Progenitor cell of endocrine pancreas (in vitro differentiated cells): ENCODE results near the gene PTPN20. TPM values are rescaled to one million over a fixed set of nuclear protein-coding genes. Genes with fewer than 3 reads are reported as not detected.
A peak's percentile ranks its signal among the peaks of the same experiment; 100 is the strongest.

ENCODE experiments used
- DNase-seq: peaks from one replicate; pipeline ENCODE4 v3.0.0; 2021; ENCODE audit warnings: low spot score; ENCODE audit not compliant: unreplicated experiment
- H3K27ac Mint-ChIP-seq: 2 replicates; pipeline ENCODE4 v1.8.0; 2021; ENCODE audit warnings: mild to moderate bottlenecking, moderate library complexity, mixed read lengths
- H3K27me3 Mint-ChIP-seq: 2 replicates; pipeline ENCODE4 v1.8.0; 2021; ENCODE audit warnings: mixed read lengths
- H3K36me3 Mint-ChIP-seq: 2 replicates; pipeline ENCODE4 v1.8.0; 2022; ENCODE audit warnings: mixed read lengths; ENCODE audit not compliant: insufficient read depth
- H3K4me1 Mint-ChIP-seq: 2 replicates; pipeline ENCODE4 v1.8.0; 2021; ENCODE audit warnings: low read depth, mixed read lengths
- H3K4me3 Mint-ChIP-seq: 2 replicates; pipeline ENCODE4 v1.8.0; 2021; ENCODE audit warnings: low read depth, mild to moderate bottlenecking, moderate library complexity, mixed read lengths
- H3K9me3 Mint-ChIP-seq: 2 replicates; pipeline ENCODE4 v1.8.0; 2021; ENCODE audit warnings: low read depth, mixed read lengths
- total RNA-seq: library from RNA; stranded (reverse); gene quantifications from 2 replicates; pipeline ENCODE4 v1.2.1, GENCODE V29; 2021
- TF ChIP-seq, protein P1 (sequence below): fragments of 200-600 bp; sonication (generic); IDR thresholded peaks from one replicate; pipeline ENCODE4 v1.5.0; 2021; ENCODE audit warnings: antibody characterized with exemption, mild to moderate bottlenecking; ENCODE audit not compliant: unreplicated experiment

The PTPN20 gene
- total RNA-seq, 1 donor from 2014 or later = 0.55 TPM

GRCh38 chr10:47031211-47031900 lies 120.1 kb downstream of the PTPN20 start:
- Mint-ChIP-seq H3K36me3 (no peaks in the 10 kb centered on the region), H3K27me3 (peaks cover 33% of the 10 kb centered on the region), H3K4me1 (no peaks in the 10 kb centered on the region), H3K4me3 (no peak overlapping the region), H3K27ac (peak overlapping the region; percentile 39), H3K9me3 (no peaks in the 10 kb centered on the region)
- DNase-seq = no peak
- TF ChIP-seq, protein P1, sequence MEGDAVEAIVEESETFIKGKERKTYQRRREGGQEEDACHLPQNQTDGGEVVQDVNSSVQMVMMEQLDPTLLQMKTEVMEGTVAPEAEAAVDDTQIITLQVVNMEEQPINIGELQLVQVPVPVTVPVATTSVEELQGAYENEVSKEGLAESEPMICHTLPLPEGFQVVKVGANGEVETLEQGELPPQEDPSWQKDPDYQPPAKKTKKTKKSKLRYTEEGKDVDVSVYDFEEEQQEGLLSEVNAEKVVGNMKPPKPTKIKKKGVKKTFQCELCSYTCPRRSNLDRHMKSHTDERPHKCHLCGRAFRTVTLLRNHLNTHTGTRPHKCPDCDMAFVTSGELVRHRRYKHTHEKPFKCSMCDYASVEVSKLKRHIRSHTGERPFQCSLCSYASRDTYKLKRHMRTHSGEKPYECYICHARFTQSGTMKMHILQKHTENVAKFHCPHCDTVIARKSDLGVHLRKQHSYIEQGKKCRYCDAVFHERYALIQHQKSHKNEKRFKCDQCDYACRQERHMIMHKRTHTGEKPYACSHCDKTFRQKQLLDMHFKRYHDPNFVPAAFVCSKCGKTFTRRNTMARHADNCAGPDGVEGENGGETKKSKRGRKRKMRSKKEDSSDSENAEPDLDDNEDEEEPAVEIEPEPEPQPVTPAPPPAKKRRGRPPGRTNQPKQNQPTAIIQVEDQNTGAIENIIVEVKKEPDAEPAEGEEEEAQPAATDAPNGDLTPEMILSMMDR = peak; percentile 29

- no peaks in the 10 kb centered on the region for H3K4me1 Mint-ChIP-seq
- H3K9me3 Mint-ChIP-seq = no peaks in the 10 kb centered on the region
- TF ChIP-seq, protein P1 = no peak
- no peak overlapping the region for H3K4me3 Mint-ChIP-seq
- H3K27me3 Mint-ChIP-seq = peaks cover 37% of the 10 kb centered on the region
- no peak overlapping the region for H3K27ac Mint-ChIP-seq
- no peak for DNase-seq
- no peaks in the 10 kb centered on the region for H3K36me3 Mint-ChIP-seq
Observed at GRCh38 chr10:47031901-47032465, 120.8 kb downstream of the PTPN20 start.

DNA sequence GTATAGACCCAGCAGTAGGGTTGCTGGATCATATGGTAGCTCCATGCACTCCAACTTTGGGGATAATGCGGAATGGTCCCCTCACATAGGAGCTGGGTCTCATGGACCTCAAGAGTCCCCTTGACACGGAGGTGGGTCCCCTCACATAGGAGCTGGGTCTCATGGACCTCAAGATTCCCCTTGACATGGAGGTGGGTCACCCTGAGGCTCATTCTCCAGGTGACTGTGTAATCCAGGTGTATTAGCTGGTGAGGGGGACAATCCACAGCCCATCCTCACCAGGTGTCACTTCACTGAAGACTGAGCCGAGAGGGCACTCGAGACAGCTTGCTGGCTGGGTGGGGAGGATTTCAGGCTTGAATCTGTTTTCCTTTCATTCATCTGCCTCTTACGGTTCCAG lies 121.9 kb downstream of the PTPN20 start:
- Mint-ChIP-seq H3K4me1 (no peaks in the 10 kb centered on the region), H3K27me3 (peaks cover 37% of the 10 kb centered on the region), H3K27ac (no peak overlapping the region), H3K4me3 (no peak overlapping the region), H3K9me3 (no peaks in the 10 kb centered on the region), H3K36me3 (no peaks in the 10 kb centered on the region)
- no peak for DNase-seq
- TF ChIP-seq, protein P1 = no peak

DNA sequence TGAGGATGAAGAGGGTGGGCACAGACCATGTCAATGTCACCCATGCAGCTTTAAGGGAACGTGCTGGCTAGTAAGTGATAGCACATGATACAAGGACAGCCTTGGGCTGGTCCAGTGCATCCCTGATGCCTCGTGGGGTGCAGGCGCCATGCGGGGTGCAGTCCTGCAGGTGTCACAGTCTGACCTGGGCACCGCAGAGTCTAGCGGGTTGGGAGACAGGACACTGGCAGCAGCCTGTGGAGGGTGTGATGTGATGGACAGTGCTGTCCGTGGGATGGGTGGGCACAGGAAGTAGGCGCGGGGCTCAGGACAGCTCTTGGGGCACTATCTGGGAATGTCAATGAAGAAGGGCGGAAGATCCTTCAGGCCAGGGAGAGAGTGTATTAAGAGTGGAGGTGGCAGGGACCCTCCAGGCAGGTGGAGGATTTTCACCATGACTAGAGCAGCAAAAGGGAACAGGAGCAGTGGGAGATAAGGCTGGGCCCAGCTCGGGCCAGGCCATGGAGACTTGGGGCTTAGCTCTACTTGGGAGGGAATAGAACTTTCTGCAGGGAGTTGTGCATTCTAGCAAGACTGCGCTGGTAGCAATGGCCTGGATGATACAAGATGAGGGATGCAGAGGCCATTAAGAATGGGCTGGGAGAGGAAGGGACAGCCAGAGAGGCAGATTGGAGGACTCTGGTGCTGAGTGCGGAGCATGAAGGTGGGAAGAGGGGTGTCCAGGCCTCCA lies 122.5 kb downstream of the PTPN20 start:
- H3K4me1 Mint-ChIP-seq = no peaks in the 10 kb centered on the region
- DNase-seq = no peak
- H3K27me3 Mint-ChIP-seq = peaks cover 39% of the 10 kb centered on the region
- no peak overlapping the region for H3K27ac Mint-ChIP-seq
- TF ChIP-seq, protein P1 = no peak
- H3K9me3 Mint-ChIP-seq = no peaks in the 10 kb centered on the region
- no peak overlapping the region for H3K4me3 Mint-ChIP-seq
- H3K36me3 Mint-ChIP-seq = no peaks in the 10 kb centered on the region

GRCh38 chr10:47034441-47035051 lies 123.3 kb downstream of the PTPN20 start:
- TF ChIP-seq, protein P1 = no peak
- Mint-ChIP-seq H3K27me3 (peaks cover 42% of the 10 kb centered on the region), H3K4me1 (no peaks in the 10 kb centered on the region), H3K36me3 (no peaks in the 10 kb centered on the region), H3K27ac (no peak overlapping the region), H3K4me3 (no peak overlapping the region), H3K9me3 (no peaks in the 10 kb centered on the region)
- DNase-seq = no peak
